IMR-90 (cell line): ENCODE results near the gene HEXA. TPM values are rescaled to one million over a fixed set of nuclear protein-coding genes. Genes with fewer than 3 reads are reported as not detected.

Source experiments
- ATAC-seq: fragments of 200-7000 bp; cut with Tn5 transposase; 2 replicates; pipeline ENCODE4 v1.9.1; 2020; ENCODE audit warnings: low read depth, mild to moderate bottlenecking, moderate library complexity
- BruUV-seq: library from RNA; stranded (reverse); fragments of 400-500 nt; replicated peaks from 2 replicates; lab custom pipeline; 2021; lab: Mats Ljungman, UMichigan
- CTCF ChIA-PET: fragments of 300-600 bp; formaldehyde crosslinking; extraction: SDS; loops from one replicate; lab custom pipeline; 2021; ENCODE audit warnings: antibody characterized with exemption; lab: Yijun Ruan, JAX
- POLR2A ChIA-PET: fragments of 300-600 bp; sonication (Branson Sonifier 250); formaldehyde crosslinking; loops from one replicate; lab custom pipeline; 2022; ENCODE audit warnings: antibody characterized with exemption; ENCODE audit not compliant: unreplicated experiment; lab: Charles Lee
- DNase-seq: peaks from one replicate; pipeline ENCODE4 v3.0.0; 2013
- H2AFZ ChIP-seq: replicated peaks from 2 replicates; pipeline ENCODE3; 2013; ENCODE audit warnings: low read length, mild to moderate bottlenecking; ENCODE audit not compliant: poor library complexity
- H2AK5ac ChIP-seq: 2 replicates; pipeline ENCODE4 v1.6.1; 2013; ENCODE audit warnings: low read depth, low read length, inconsistent platforms
- H2AK9ac ChIP-seq: replicated peaks from 2 replicates; pipeline ENCODE3; 2013; ENCODE audit warnings: mild to moderate bottlenecking, low read depth, low read length, moderate library complexity; ENCODE audit not compliant: poor library complexity
- H2BK120ac ChIP-seq: 2 replicates; pipeline ENCODE4 v1.6.1; 2013; ENCODE audit warnings: low read depth, low read length, inconsistent platforms
- H2BK15ac ChIP-seq: 3 replicates; pipeline ENCODE4 v1.6.1; 2013; ENCODE audit warnings: low read depth, low read length, inconsistent platforms
- H2BK20ac ChIP-seq: 2 replicates; pipeline ENCODE4 v1.6.1; 2013; ENCODE audit warnings: low read depth, mild to moderate bottlenecking, inconsistent platforms, low read length, moderate library complexity
- H2BK5ac ChIP-seq: 2 replicates; pipeline ENCODE4 v1.6.1; 2013; ENCODE audit warnings: mild to moderate bottlenecking, low read depth, low read length, inconsistent platforms; ENCODE audit not compliant: poor library complexity, severe bottlenecking
- H3K14ac ChIP-seq: replicated peaks from 2 replicates; pipeline ENCODE4 v1.6.1; 2013; ENCODE audit warnings: low read depth, low read length, inconsistent platforms
- H3K18ac ChIP-seq: 2 replicates; pipeline ENCODE4 v1.6.1; 2013; ENCODE audit warnings: low read depth, low read length, control low read depth
- H3K23ac ChIP-seq: 2 replicates; pipeline ENCODE4 v1.6.1; 2013; ENCODE audit warnings: low read depth, low read length, inconsistent platforms
- H3K27ac ChIP-seq: 2 replicates; pipeline ENCODE4 v1.5.1; 2013; ENCODE audit warnings: mild to moderate bottlenecking, control low read depth, low read length; ENCODE audit not compliant: insufficient read depth
- H3K27me3 ChIP-seq: 2 replicates; pipeline ENCODE4 v1.6.1; 2013; ENCODE audit warnings: low read length; ENCODE audit not compliant: control insufficient read depth, insufficient read depth
- H3K36me3 ChIP-seq: 2 replicates; pipeline ENCODE4 v1.6.1; 2013; ENCODE audit warnings: low read length, mixed read lengths; ENCODE audit not compliant: control insufficient read depth, insufficient read depth
- H3K4ac ChIP-seq: 2 replicates; pipeline ENCODE4 v1.6.1; 2013; ENCODE audit warnings: low read depth, low read length, inconsistent platforms
- H3K4me1 ChIP-seq: 2 replicates; pipeline ENCODE4 v1.6.1; 2013; ENCODE audit warnings: low read length, mixed read lengths; ENCODE audit not compliant: control insufficient read depth, insufficient read depth
- H3K4me2 ChIP-seq: 2 replicates; pipeline ENCODE4 v1.6.1; 2013; ENCODE audit warnings: low read depth, mild to moderate bottlenecking, control low read depth, low read length, moderate library complexity
- H3K4me3 ChIP-seq: 2 replicates; pipeline ENCODE4 v1.5.1; 2013; ENCODE audit warnings: low read depth, mild to moderate bottlenecking, control low read depth, low read length, moderate library complexity; ENCODE audit not compliant: insufficient read depth
- H3K56ac ChIP-seq: 2 replicates; pipeline ENCODE4 v1.6.1; 2013; ENCODE audit warnings: low read length, inconsistent platforms; ENCODE audit not compliant: insufficient read depth; ENCODE audit errors: extremely low read depth
- H3K79me1 ChIP-seq, 2 experiments: 2 replicates each; pipeline ENCODE4 v1.6.1; 2013; ENCODE audit warnings: low read length in 2 of 2, inconsistent platforms in 1 of 2, low read depth in 1 of 2
- H3K9ac ChIP-seq: 2 replicates; pipeline ENCODE4 v1.6.1; 2013; ENCODE audit warnings: low read depth, low read length, control low read depth
- H3K9me1 ChIP-seq: 2 replicates; pipeline ENCODE4 v1.6.1; 2013; ENCODE audit warnings: low read length, inconsistent platforms; ENCODE audit not compliant: insufficient read depth
- H3K9me3 ChIP-seq: 2 replicates; pipeline ENCODE4 v1.6.1; 2013; ENCODE audit warnings: low read length; ENCODE audit not compliant: control insufficient read depth, insufficient read depth
- H4K20me1 ChIP-seq: 2 replicates; pipeline ENCODE4 v1.6.1; 2013; ENCODE audit warnings: low read length, inconsistent platforms; ENCODE audit not compliant: insufficient read depth
- H4K5ac ChIP-seq: 2 replicates; pipeline ENCODE4 v1.6.1; 2013; ENCODE audit warnings: mild to moderate bottlenecking, low read depth, low read length, control low read depth
- H4K8ac ChIP-seq, 2 experiments: 2 replicates each; pipeline ENCODE4 v1.6.1; 2013; ENCODE audit warnings: low read depth in 2 of 2, low read length in 2 of 2, control low read depth in 1 of 2, inconsistent platforms in 1 of 2
- H4K91ac ChIP-seq: 2 replicates; pipeline ENCODE4 v1.6.1; 2013; ENCODE audit warnings: low read depth, low read length, inconsistent platforms; ENCODE audit not compliant: insufficient read depth
- BHLHE40 ChIP-seq: fragments of 150-350 bp; IDR thresholded peaks from 2 replicates; pipeline ENCODE4 v1.6.1; 2016; ENCODE audit warnings: mild to moderate bottlenecking, low read depth, low read length
- CEBPB ChIP-seq: IDR thresholded peaks from 2 replicates; pipeline ENCODE4 v1.6.1; 2012; ENCODE audit warnings: low read depth, low read length, improper control_type of control experiment
- CHD1 ChIP-seq: IDR thresholded peaks from 2 replicates; pipeline ENCODE4 v1.6.1; 2012; ENCODE audit warnings: low read depth, low read length, improper control_type of control experiment
- FOS ChIP-seq: fragments of 150-350 bp; IDR thresholded peaks from 2 replicates; pipeline ENCODE4 v1.6.1; 2016; ENCODE audit warnings: low read depth, low read length
- MAFK ChIP-seq: IDR thresholded peaks from 2 replicates; pipeline ENCODE4 v1.6.1; 2012; ENCODE audit warnings: low read depth, low read length, improper control_type of control experiment
- MAZ ChIP-seq: IDR thresholded peaks from 2 replicates; pipeline ENCODE4 v1.6.1; 2012; ENCODE audit warnings: low read depth, mild to moderate bottlenecking, low read length, improper control_type of control experiment, moderate library complexity, borderline replicate concordance
- POLR2A ChIP-seq: IDR thresholded peaks from 2 replicates; pipeline ENCODE4 v1.6.1; 2012; ENCODE audit warnings: mild to moderate bottlenecking, low read depth, low read length
- RAD21 ChIP-seq: IDR thresholded peaks from 2 replicates; pipeline ENCODE4 v1.6.1; 2012; ENCODE audit warnings: low read length, improper control_type of control experiment
- RCOR1 ChIP-seq: IDR thresholded peaks from 2 replicates; pipeline ENCODE4 v1.6.1; 2012; ENCODE audit warnings: mild to moderate bottlenecking, low read length, improper control_type of control experiment; ENCODE audit not compliant: insufficient replicate concordance
- RFX5 ChIP-seq: IDR thresholded peaks from 2 replicates; pipeline ENCODE4 v1.8.0; 2012; ENCODE audit warnings: low read depth, mild to moderate bottlenecking, low read length, moderate library complexity
- WGBS, 2 experiments: methylation state at CpG; one replicate each; pipeline versions ENCODE4 v1.1.5 to v1.1.7; 2013; ENCODE audit warnings: missing lambda C conversion rate in 2 of 2; ENCODE audit not compliant: insufficient read length in 1 of 2; ENCODE audit errors: extremely low coverage in 2 of 2; 5-methylcytosine and 5-hydroxymethylcytosine counted together
- dilution Hi-C: fragments of 300-500 bp; cut with HindIII; formaldehyde crosslinking; loops from one replicate; pipeline ENCODE4 v1.14.3; 2018; ENCODE audit warnings: low sequenced_read_pairs; ENCODE audit not compliant: unreplicated experiment
- in situ Hi-C: fragments of 300-500 bp; cut with MboI; formaldehyde crosslinking; loops from 3 replicates; pipeline ENCODE4 v1.14.3; 2019; ENCODE audit warnings: low sequenced_read_pairs, inconsistent platforms, mixed read lengths
- intact Hi-C: fragments of 100-400 bp; cut with micrococcal nuclease; formaldehyde crosslinking; loops from 2 replicates; pipeline ENCODE4 v1.10.0; 2022
- polyA plus RNA-seq, 3 experiments: library from polyadenylated mRNA; depleted of rRNA; stranded (reverse); fragments of >200 nt; gene quantifications; 2 replicates each; pipeline ENCODE4 v1.2.3, GENCODE V29; 2012; ENCODE audit warnings: low replicate concordance in 1 of 3
- total RNA-seq: library from RNA; depleted of rRNA; stranded (reverse); fragments of >200 nt; gene quantifications from 2 replicates; pipeline ENCODE4 v1.2.3, GENCODE V29; 2012
- TF ChIP-seq, protein P1 (sequence below): fragments of 150-350 bp; IDR thresholded peaks from 2 replicates; pipeline ENCODE4 v1.6.1; 2016; ENCODE audit warnings: low read depth, mild to moderate bottlenecking, low read length, moderate library complexity, borderline replicate concordance
- TF ChIP-seq, protein P2 (sequence below): conservative IDR thresholded peaks from 2 replicates; pipeline ENCODE4 v1.5.1; 2012; ENCODE audit warnings: mild to moderate bottlenecking, low read depth, low read length, improper control_type of control experiment
- TF ChIP-seq, protein P3 (sequence below): fragments of 150-350 bp; IDR thresholded peaks from 2 replicates; pipeline ENCODE4 v1.6.1; 2017; ENCODE audit warnings: mild to moderate bottlenecking, antibody characterized with exemption, low read length, low read depth

HEXA gene
- total and polyA plus RNA-seq, 2 of the 4 experiments (the other 2 are of a cell fraction) = 19.4 to 115 TPM

DNA sequence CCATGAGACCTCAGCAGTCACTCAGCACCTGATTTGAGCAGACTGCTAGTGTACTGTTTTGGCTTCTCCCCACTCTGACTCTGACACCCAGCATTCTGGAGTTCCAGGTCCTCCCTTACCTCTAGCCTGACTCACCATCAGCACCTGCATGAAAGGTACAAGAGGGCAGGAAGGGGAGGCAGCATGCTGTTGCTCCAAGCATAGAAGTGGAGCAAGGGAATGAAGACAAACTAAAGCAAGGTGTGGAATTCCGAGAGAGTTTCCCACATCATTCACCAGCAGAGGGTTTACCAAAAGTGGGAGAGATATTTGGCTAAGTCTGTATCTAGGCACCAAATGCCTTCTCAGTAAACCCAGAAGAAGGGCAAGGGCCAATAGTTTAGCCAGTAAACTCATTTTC, 21.3 kb downstream of the HEXA start:
- no peak overlapping the region for H4K8ac ChIP-seq
- POLR2A ChIA-PET = no interaction called here
- TF ChIP-seq BHLHE40 (no peak), RAD21 (no peak), MAZ (no peak), CHD1 (no peak), RFX5 (no peak), FOS (no peak), MAFK (no peak), POLR2A (no peak), RCOR1 (no peak), CEBPB (no peak)
- TF ChIP-seq, protein P1, sequence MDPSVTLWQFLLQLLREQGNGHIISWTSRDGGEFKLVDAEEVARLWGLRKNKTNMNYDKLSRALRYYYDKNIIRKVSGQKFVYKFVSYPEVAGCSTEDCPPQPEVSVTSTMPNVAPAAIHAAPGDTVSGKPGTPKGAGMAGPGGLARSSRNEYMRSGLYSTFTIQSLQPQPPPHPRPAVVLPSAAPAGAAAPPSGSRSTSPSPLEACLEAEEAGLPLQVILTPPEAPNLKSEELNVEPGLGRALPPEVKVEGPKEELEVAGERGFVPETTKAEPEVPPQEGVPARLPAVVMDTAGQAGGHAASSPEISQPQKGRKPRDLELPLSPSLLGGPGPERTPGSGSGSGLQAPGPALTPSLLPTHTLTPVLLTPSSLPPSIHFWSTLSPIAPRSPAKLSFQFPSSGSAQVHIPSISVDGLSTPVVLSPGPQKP = no peak
- TF ChIP-seq, protein P2, sequence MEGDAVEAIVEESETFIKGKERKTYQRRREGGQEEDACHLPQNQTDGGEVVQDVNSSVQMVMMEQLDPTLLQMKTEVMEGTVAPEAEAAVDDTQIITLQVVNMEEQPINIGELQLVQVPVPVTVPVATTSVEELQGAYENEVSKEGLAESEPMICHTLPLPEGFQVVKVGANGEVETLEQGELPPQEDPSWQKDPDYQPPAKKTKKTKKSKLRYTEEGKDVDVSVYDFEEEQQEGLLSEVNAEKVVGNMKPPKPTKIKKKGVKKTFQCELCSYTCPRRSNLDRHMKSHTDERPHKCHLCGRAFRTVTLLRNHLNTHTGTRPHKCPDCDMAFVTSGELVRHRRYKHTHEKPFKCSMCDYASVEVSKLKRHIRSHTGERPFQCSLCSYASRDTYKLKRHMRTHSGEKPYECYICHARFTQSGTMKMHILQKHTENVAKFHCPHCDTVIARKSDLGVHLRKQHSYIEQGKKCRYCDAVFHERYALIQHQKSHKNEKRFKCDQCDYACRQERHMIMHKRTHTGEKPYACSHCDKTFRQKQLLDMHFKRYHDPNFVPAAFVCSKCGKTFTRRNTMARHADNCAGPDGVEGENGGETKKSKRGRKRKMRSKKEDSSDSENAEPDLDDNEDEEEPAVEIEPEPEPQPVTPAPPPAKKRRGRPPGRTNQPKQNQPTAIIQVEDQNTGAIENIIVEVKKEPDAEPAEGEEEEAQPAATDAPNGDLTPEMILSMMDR = no peak
- TF ChIP-seq, protein P3, sequence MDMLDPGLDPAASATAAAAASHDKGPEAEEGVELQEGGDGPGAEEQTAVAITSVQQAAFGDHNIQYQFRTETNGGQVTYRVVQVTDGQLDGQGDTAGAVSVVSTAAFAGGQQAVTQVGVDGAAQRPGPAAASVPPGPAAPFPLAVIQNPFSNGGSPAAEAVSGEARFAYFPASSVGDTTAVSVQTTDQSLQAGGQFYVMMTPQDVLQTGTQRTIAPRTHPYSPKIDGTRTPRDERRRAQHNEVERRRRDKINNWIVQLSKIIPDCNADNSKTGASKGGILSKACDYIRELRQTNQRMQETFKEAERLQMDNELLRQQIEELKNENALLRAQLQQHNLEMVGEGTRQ = no peak
- H2BK120ac ChIP-seq = no peak overlapping the region
- no peak overlapping the region for H3K18ac ChIP-seq
- no peak overlapping the region; the same call in 2 of the 3 replicates for H2BK15ac ChIP-seq
- no peak for ATAC-seq
- no peak overlapping the region for H3K27ac ChIP-seq
- no peak overlapping the region for H3K4ac ChIP-seq
- H4K20me1 ChIP-seq = peaks cover 44% of the 10 kb centered on the region
- no peaks in the 10 kb centered on the region for H3K27me3 ChIP-seq
- H3K9me1 ChIP-seq = peaks cover 28% of the 10 kb centered on the region
- no peak overlapping the region for H2AK9ac ChIP-seq
- H2AFZ ChIP-seq = no peak overlapping the region
- H3K14ac ChIP-seq = no peak overlapping the region
- in situ Hi-C loops (no loop called here), intact Hi-C loops (no loop called here), dilution Hi-C loops (no loop called here)
- no peaks in the 10 kb centered on the region for H3K9me3 ChIP-seq
- peak overlapping the region; percentile 15; the same call in 1 of the 2 replicates for H2AK5ac ChIP-seq
- peaks cover 9 to 49% of the 10 kb centered on the region in 2 experiments for H3K79me1 ChIP-seq
- CTCF ChIA-PET = no interaction called here
- H3K23ac ChIP-seq = no peak overlapping the region; the same call in 1 of the 2 replicates
- H2BK5ac ChIP-seq = no peak overlapping the region
- no CpG with 5 or more reads among the region's 1 CpG for WGBS, 2 experiments
- no peak overlapping the region for H3K4me2 ChIP-seq
- H2BK20ac ChIP-seq = no peak overlapping the region
- H4K91ac ChIP-seq = no peak overlapping the region
- H4K5ac ChIP-seq = no peak overlapping the region
- DNase-seq = no peak
- peaks cover 42% of the 10 kb centered on the region for H3K36me3 ChIP-seq
- H3K56ac ChIP-seq = no peak overlapping the region
- BruUV-seq = no TSS peak
- H3K4me1 ChIP-seq = peaks cover 18% of the 10 kb centered on the region
- H3K4me3 ChIP-seq = no peak overlapping the region
- no peak overlapping the region for H3K9ac ChIP-seq
